Measurements from ENCODE around the gene ABHD17C. TPM values are rescaled to one million over a fixed set of nuclear protein-coding genes. Genes with fewer than 3 reads are reported as not detected.

The ABHD17C gene
- total and polyA plus RNA-seq, 2 experiments from 2014 or later = 2.1 to 8.3 TPM

- no peak overlapping the region for H2AFZ ChIP-seq
- H3K4me3 ChIP-seq = no peak overlapping the region
- WGBS, 2 experiments (ENCODE audit: low coverage in 1 of 2, low lambda C conversion rate in 2 of 2, missing lambda C conversion rate in 2 of 2) = 45 to 48% methylated on average over 7 of the region's 7 CpGs
- H3K9me3 ChIP-seq (ENCODE audit: low read depth) = no peaks in the 10 kb centered on the region
- no peak for DNase-seq
- H4K20me1 ChIP-seq (ENCODE audit: insufficient read depth) = peaks cover 10% of the 10 kb centered on the region; the same call in 1 of the 2 replicates
- H3K79me2 ChIP-seq (ENCODE audit: insufficient read depth) = peaks cover 100% of the 10 kb centered on the region
- no peak overlapping the region for H3K27ac ChIP-seq
- no peaks in the 10 kb centered on the region for H3K9me2 ChIP-seq (ENCODE audit: insufficient read depth)
- peaks cover 16% of the 10 kb centered on the region for H3F3A ChIP-seq (ENCODE audit: insufficient read depth)
- in situ Hi-C loops (cut with MboI) = no loop called here
- H3K9ac ChIP-seq = no peak overlapping the region
- H3K36me3 ChIP-seq (ENCODE audit: low read depth) = no peaks in the 10 kb centered on the region
- no peaks in the 10 kb centered on the region for H3K27me3 ChIP-seq (replicated peaks; ENCODE audit: insufficient read depth)
- H3K4me1 ChIP-seq (ENCODE audit: insufficient read depth) = peaks cover 30% of the 10 kb centered on the region
- no peak overlapping the region for H3K4me2 ChIP-seq (ENCODE audit: unreplicated experiment)
- no peak for TF ChIP-seq EZH2 (IDR thresholded peaks at IDR 0.05; ENCODE audit: insufficient read depth, poor library complexity, severe bottlenecking)
- no peak for TF ChIP-seq EZH2phosphoT487 (IDR thresholded peaks at IDR 0.05; ENCODE audit: insufficient read depth, low read depth)
Measured at GRCh38 chr15:80701676-80702311, 6.7 kb downstream of the ABHD17C start.

- Histone ChIP-seq H4K20me1 (ENCODE audit: insufficient read depth) (no peaks in the 10 kb centered on the region; the same call in 1 of the 2 replicates), H3K9me2 (ENCODE audit: insufficient read depth) (no peaks in the 10 kb centered on the region), H2AFZ (no peak overlapping the region), H3K79me2 (ENCODE audit: insufficient read depth) (peaks cover 100% of the 10 kb centered on the region), H3K27ac (no peak overlapping the region), H3K9me3 (ENCODE audit: low read depth) (no peaks in the 10 kb centered on the region), H3K4me1 (ENCODE audit: insufficient read depth) (peaks cover 21% of the 10 kb centered on the region), H3K4me3 (no peak overlapping the region), H3F3A (ENCODE audit: insufficient read depth) (peaks cover 16% of the 10 kb centered on the region), H3K27me3 (replicated peaks; ENCODE audit: insufficient read depth) (no peaks in the 10 kb centered on the region), H3K4me2 (ENCODE audit: unreplicated experiment) (no peak overlapping the region), H3K9ac (no peak overlapping the region), H3K36me3 (ENCODE audit: low read depth) (no peaks in the 10 kb centered on the region)
- in situ Hi-C loops (cut with MboI) = no loop called here
- 92 to 94% methylated on average over 5 of the region's 5 CpGs for WGBS, 2 experiments (ENCODE audit: low coverage in 1 of 2, low lambda C conversion rate in 2 of 2, missing lambda C conversion rate in 2 of 2)
- TF ChIP-seq EZH2 (IDR thresholded peaks at IDR 0.05; ENCODE audit: insufficient read depth, poor library complexity, severe bottlenecking) (no peak), EZH2phosphoT487 (IDR thresholded peaks at IDR 0.05; ENCODE audit: insufficient read depth, low read depth) (no peak)
- DNase-seq = no peak
Measured at GRCh38 chr15:80703081-80703480, 8.0 kb downstream of the ABHD17C start.

GRCh38 chr15:80703965-80704364, 8.9 kb downstream of the ABHD17C start:
- in situ Hi-C loops (cut with MboI) = no loop called here
- Histone ChIP-seq H3K27me3 (replicated peaks; ENCODE audit: insufficient read depth) (no peaks in the 10 kb centered on the region), H3K9me3 (ENCODE audit: low read depth) (no peaks in the 10 kb centered on the region), H3K9me2 (ENCODE audit: insufficient read depth) (no peaks in the 10 kb centered on the region), H3K4me1 (ENCODE audit: insufficient read depth) (peaks cover 14% of the 10 kb centered on the region), H3F3A (ENCODE audit: insufficient read depth) (peaks cover 16% of the 10 kb centered on the region), H4K20me1 (ENCODE audit: insufficient read depth) (no peaks in the 10 kb centered on the region; the same call in 1 of the 2 replicates), H2AFZ (no peak overlapping the region), H3K4me3 (no peak overlapping the region), H3K36me3 (ENCODE audit: low read depth) (no peaks in the 10 kb centered on the region), H3K9ac (no peak overlapping the region), H3K79me2 (ENCODE audit: insufficient read depth) (peaks cover 100% of the 10 kb centered on the region), H3K27ac (no peak overlapping the region), H3K4me2 (ENCODE audit: unreplicated experiment) (no peak overlapping the region)
- TF ChIP-seq EZH2phosphoT487 (IDR thresholded peaks at IDR 0.05; ENCODE audit: insufficient read depth, low read depth) = no peak
- no peak for TF ChIP-seq EZH2 (IDR thresholded peaks at IDR 0.05; ENCODE audit: insufficient read depth, poor library complexity, severe bottlenecking)
- DNase-seq = no peak
- 88 to 90% methylated on average over 3 of the region's 3 CpGs for WGBS, 2 experiments (ENCODE audit: low coverage in 1 of 2, low lambda C conversion rate in 2 of 2, missing lambda C conversion rate in 2 of 2)

GRCh38 chr15:80706161-80706560, 11.1 kb downstream of the ABHD17C start:
- peaks cover 99% of the 10 kb centered on the region for H3K79me2 ChIP-seq (ENCODE audit: insufficient read depth)
- no peak for DNase-seq
- H3K27ac ChIP-seq = no peak overlapping the region
- peaks cover 5% of the 10 kb centered on the region; the same call in 1 of the 2 replicates for H4K20me1 ChIP-seq (ENCODE audit: insufficient read depth)
- 86% methylated on average over 8 of the region's 8 CpGs for WGBS, 2 experiments (ENCODE audit: low coverage in 1 of 2, low lambda C conversion rate in 2 of 2, missing lambda C conversion rate in 2 of 2)
- no peak overlapping the region for H3K9ac ChIP-seq
- H3K27me3 ChIP-seq (replicated peaks; ENCODE audit: insufficient read depth) = no peaks in the 10 kb centered on the region
- H3K4me1 ChIP-seq (ENCODE audit: insufficient read depth) = no peaks in the 10 kb centered on the region
- no peak overlapping the region for H3K4me2 ChIP-seq (ENCODE audit: unreplicated experiment)
- no peaks in the 10 kb centered on the region for H3K36me3 ChIP-seq (ENCODE audit: low read depth)
- H3F3A ChIP-seq (ENCODE audit: insufficient read depth) = no peaks in the 10 kb centered on the region
- no peaks in the 10 kb centered on the region for H3K9me3 ChIP-seq (ENCODE audit: low read depth)
- H3K9me2 ChIP-seq (ENCODE audit: insufficient read depth) = no peaks in the 10 kb centered on the region
- TF ChIP-seq EZH2phosphoT487 (IDR thresholded peaks at IDR 0.05; ENCODE audit: insufficient read depth, low read depth) (no peak), EZH2 (IDR thresholded peaks at IDR 0.05; ENCODE audit: insufficient read depth, poor library complexity, severe bottlenecking) (no peak)
- no peak overlapping the region for H3K4me3 ChIP-seq
- in situ Hi-C loops (cut with MboI) = no loop called here
- no peak overlapping the region for H2AFZ ChIP-seq

Data from GM23248 (cell line).